RWPE2 (cell line): ENCODE measurements around the gene NFYC.

Experiments
- ATAC-seq: fragments of 200-7000 bp; cut with Tn5 transposase; 3 replicates; pipeline ENCODE4 v1.9.1; 2021; ENCODE audit warnings: low read depth
- DNase-seq: peaks from one replicate; pipeline ENCODE4 v3.0.0-alpha.2; 2020; ENCODE audit warnings: low spot score
- H3K27ac ChIP-seq: fragments of 450-650 bp; 2 replicates; pipeline ENCODE4 v1.5.1; 2017; ENCODE audit warnings: mild to moderate bottlenecking; ENCODE audit not compliant: poor library complexity, severe bottlenecking
- H3K27me3 ChIP-seq: fragments of 250-450 bp; sonication (Bioruptor Pico); 2 replicates; pipeline ENCODE4 v1.5.1; 2021; ENCODE audit warnings: mild to moderate bottlenecking, moderate library complexity; ENCODE audit not compliant: insufficient read depth, poor library complexity, severe bottlenecking
- H3K36me3 ChIP-seq: fragments of 250-450 bp; sonication (Bioruptor Pico); 2 replicates; pipeline ENCODE4 v1.5.1; 2020; ENCODE audit warnings: low read depth, mild to moderate bottlenecking, moderate library complexity
- H3K4me1 ChIP-seq: fragments of 250-450 bp; sonication (Bioruptor Pico); 2 replicates; pipeline ENCODE4 v1.5.1; 2021; ENCODE audit warnings: mild to moderate bottlenecking, moderate library complexity; ENCODE audit not compliant: insufficient read depth, poor library complexity, severe bottlenecking
- H3K4me3 ChIP-seq: fragments of 250-450 bp; sonication (Bioruptor Pico); 2 replicates; pipeline ENCODE4 v1.5.1; 2021; ENCODE audit warnings: mild to moderate bottlenecking, moderate library complexity; ENCODE audit not compliant: severe bottlenecking
- H3K9me3 ChIP-seq: fragments of 250-450 bp; sonication (Bioruptor Pico); 2 replicates; pipeline ENCODE4 v1.5.1; 2021; ENCODE audit warnings: mild to moderate bottlenecking, moderate library complexity; ENCODE audit not compliant: severe bottlenecking
- TF ChIP-seq, protein P1 (sequence below): fragments of 450-650 bp; IDR thresholded peaks from one replicate; pipeline ENCODE4 v1.5.1; 2017; ENCODE audit warnings: mild to moderate bottlenecking, moderate library complexity; ENCODE audit not compliant: poor library complexity, severe bottlenecking

The NFYC gene

GRCh38 chr1:40734882-40735628 lies 43.6 kb downstream of the NFYC start:
- TF ChIP-seq, protein P1, sequence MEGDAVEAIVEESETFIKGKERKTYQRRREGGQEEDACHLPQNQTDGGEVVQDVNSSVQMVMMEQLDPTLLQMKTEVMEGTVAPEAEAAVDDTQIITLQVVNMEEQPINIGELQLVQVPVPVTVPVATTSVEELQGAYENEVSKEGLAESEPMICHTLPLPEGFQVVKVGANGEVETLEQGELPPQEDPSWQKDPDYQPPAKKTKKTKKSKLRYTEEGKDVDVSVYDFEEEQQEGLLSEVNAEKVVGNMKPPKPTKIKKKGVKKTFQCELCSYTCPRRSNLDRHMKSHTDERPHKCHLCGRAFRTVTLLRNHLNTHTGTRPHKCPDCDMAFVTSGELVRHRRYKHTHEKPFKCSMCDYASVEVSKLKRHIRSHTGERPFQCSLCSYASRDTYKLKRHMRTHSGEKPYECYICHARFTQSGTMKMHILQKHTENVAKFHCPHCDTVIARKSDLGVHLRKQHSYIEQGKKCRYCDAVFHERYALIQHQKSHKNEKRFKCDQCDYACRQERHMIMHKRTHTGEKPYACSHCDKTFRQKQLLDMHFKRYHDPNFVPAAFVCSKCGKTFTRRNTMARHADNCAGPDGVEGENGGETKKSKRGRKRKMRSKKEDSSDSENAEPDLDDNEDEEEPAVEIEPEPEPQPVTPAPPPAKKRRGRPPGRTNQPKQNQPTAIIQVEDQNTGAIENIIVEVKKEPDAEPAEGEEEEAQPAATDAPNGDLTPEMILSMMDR, result no peak
- H3K36me3 ChIP-seq, result peaks cover 20% of the 10 kb centered on the region
- H3K4me1 ChIP-seq, result peaks cover 15% of the 10 kb centered on the region
- no peak overlapping the region for H3K27ac ChIP-seq
- DNase-seq, result no peak
- no peak overlapping the region for H3K4me3 ChIP-seq
- no peak for ATAC-seq
- no peaks in the 10 kb centered on the region for H3K27me3 ChIP-seq
- H3K9me3 ChIP-seq, result no peaks in the 10 kb centered on the region

- Histone ChIP-seq H3K27ac (no peak overlapping the region), H3K4me3 (no peak overlapping the region), H3K36me3 (peaks cover 24% of the 10 kb centered on the region), H3K4me1 (peaks cover 15% of the 10 kb centered on the region), H3K9me3 (no peaks in the 10 kb centered on the region), H3K27me3 (no peaks in the 10 kb centered on the region)
- TF ChIP-seq, protein P1, result no peak
- DNase-seq (no peak), ATAC-seq (0 out of 3 replicates have a peak, but pooled peaks have one; percentile 21)
Measured at GRCh38 chr1:40736085-40736531, 44.6 kb downstream of the NFYC start.

- no peak for DNase-seq
- no peak overlapping the region for H3K27ac ChIP-seq
- H3K4me3 ChIP-seq, result no peak overlapping the region
- no peak for ATAC-seq
- peaks cover 11% of the 10 kb centered on the region for H3K4me1 ChIP-seq
- H3K27me3 ChIP-seq, result no peaks in the 10 kb centered on the region
- H3K9me3 ChIP-seq, result no peaks in the 10 kb centered on the region
- peaks cover 40% of the 10 kb centered on the region for H3K36me3 ChIP-seq
- TF ChIP-seq, protein P1, result no peak
Measured at GRCh38 chr1:40738831-40739230, 47.3 kb downstream of the NFYC start.

DNA sequence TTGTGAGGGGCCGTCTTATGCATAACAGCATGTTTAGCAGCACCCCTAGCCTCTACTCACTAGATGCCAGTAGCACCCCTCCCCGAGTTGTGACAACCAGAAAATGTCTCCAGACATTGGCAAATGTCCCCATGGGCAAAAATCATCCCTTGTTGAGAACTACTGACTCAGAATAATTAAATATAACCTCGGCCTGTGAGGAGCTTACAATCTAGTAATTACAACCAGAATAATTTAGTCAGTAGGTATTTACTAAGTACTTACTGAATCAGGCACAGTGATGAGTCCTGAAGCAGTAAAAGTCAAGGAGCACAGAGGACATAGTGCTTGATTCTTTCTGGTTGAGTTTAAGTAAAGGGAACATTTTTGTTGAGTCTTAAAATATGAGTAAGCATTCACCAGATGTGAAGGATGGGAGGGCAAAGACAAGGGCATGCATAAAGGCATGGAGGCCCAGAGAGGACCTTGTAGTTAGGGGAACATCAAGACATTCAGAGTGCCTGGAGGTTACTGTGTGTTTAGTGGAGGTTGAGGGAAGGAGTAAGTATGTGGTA lies 48.0 kb downstream of the NFYC start:
- H3K36me3 ChIP-seq, result peaks cover 40% of the 10 kb centered on the region
- H3K4me1 ChIP-seq, result peaks cover 11% of the 10 kb centered on the region
- H3K4me3 ChIP-seq, result no peak overlapping the region
- no peak for DNase-seq
- no peak overlapping the region for H3K27ac ChIP-seq
- H3K27me3 ChIP-seq, result no peaks in the 10 kb centered on the region
- no peaks in the 10 kb centered on the region for H3K9me3 ChIP-seq
- ATAC-seq, result no peak
- TF ChIP-seq, protein P1, result no peak
